Activated CD4-positive, alpha-beta T cell treated with anti-CD3 and anti-CD28 coated beads for 48 hours (primary cell): ENCODE measurements around the gene SCN3A.

Experiments used
- DNase-seq: peaks from one replicate; pipeline ENCODE4 v3.0.0-alpha.2; 2020

The SCN3A gene

GRCh38 chr2:165044505-165045303 lies 159.1 kb downstream of the SCN3A start:
- no peak for DNase-seq
